ENCODE results near the gene DLX3. TPM values are rescaled to one million over a fixed set of nuclear protein-coding genes. Genes with fewer than 3 reads are reported as not detected.

The DLX3 gene
- total RNA-seq, 1 donor from 2014 or later, result not detected

DNA sequence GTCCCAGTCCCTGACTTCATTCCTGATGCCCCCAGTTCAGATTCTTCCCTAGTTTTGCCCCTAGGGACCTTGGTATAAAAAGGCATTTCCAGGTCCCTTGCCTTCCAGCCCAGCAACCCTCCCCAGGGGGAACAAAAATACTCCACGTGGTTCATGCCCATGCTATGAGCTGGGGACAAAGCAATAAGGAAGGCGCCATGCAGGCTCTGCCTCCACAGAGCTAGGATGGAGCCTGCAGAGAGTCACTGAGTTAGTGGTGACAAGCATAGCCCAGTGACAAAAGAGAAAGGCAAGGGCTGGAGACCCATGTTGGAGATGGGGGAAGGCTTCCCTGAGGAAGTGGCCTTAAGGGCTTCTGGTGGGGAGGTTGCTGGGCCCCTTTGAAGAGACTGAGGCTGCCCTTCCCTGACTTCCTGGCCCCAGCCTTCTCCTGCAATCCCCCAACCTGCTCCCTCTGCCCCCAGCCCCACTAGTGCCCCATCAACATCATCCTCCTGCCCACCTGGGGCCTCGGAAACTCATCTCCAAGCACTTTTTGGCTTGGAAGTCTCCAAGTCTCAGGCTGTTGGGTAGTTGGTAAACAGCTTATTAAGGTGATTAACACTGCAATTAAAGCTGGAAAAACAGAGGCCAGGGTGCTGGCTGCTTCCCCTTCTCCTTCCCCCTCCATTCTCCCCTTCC, 9.6 kb downstream of the DLX3 start:
- intact Hi-C loops (cut with micrococcal nuclease), result no loop called here
- Mint-ChIP-seq H3K27ac (no peak overlapping the region), H3K27me3 (peaks cover 63% of the 10 kb centered on the region), H3K36me3 (ENCODE audit: low read depth) (no peaks in the 10 kb centered on the region), H3K4me3 (no peak overlapping the region), H3K9me3 (no peaks in the 10 kb centered on the region), H3K4me1 (no peaks in the 10 kb centered on the region)
- POLR2A ChIA-PET, result interaction anchor here (0.6 kb wide), 1 partner anchor 485 kb away, joined by 3 read pairs; no protein-coding TSS in a partner anchor
- TF ChIP-seq, protein P1, sequence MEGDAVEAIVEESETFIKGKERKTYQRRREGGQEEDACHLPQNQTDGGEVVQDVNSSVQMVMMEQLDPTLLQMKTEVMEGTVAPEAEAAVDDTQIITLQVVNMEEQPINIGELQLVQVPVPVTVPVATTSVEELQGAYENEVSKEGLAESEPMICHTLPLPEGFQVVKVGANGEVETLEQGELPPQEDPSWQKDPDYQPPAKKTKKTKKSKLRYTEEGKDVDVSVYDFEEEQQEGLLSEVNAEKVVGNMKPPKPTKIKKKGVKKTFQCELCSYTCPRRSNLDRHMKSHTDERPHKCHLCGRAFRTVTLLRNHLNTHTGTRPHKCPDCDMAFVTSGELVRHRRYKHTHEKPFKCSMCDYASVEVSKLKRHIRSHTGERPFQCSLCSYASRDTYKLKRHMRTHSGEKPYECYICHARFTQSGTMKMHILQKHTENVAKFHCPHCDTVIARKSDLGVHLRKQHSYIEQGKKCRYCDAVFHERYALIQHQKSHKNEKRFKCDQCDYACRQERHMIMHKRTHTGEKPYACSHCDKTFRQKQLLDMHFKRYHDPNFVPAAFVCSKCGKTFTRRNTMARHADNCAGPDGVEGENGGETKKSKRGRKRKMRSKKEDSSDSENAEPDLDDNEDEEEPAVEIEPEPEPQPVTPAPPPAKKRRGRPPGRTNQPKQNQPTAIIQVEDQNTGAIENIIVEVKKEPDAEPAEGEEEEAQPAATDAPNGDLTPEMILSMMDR (IDR thresholded peaks at IDR 0.05), result no peak
- CTCF ChIA-PET, result interaction anchor here (1.8 kb wide), 1 partner anchor 11 kb away, joined by 6 read pairs; no protein-coding TSS in a partner anchor
- ATAC-seq (ENCODE audit: low read depth), result no peak
- no peak for DNase-seq

DNA sequence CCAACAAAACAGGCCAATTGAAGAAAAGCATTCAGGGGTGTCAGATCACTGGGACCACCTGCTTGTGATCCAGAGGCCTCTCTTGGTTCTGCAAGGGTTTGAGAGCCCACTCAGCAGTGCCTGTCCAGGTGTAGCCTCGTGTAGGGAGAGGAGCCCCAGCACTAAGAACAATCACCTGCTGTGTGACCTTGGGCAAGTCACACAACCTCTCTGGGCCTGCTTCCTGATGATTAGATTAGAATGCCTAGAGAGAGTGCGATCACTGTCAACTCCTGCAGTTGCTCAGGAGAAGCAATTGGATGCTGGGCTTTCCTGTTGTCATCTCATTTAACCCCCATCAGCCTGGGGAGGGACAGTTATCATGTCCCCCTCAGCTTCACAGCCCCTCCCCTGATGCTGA, 10.2 kb downstream of the DLX3 start:
- no peak overlapping the region for H3K27ac Mint-ChIP-seq
- intact Hi-C loops (cut with micrococcal nuclease), result no loop called here
- DNase-seq (no peak), ATAC-seq (ENCODE audit: low read depth) (no peak)
- no peak overlapping the region for H3K4me3 Mint-ChIP-seq
- no peaks in the 10 kb centered on the region for H3K4me1 Mint-ChIP-seq
- peaks cover 63% of the 10 kb centered on the region for H3K27me3 Mint-ChIP-seq
- POLR2A ChIA-PET, result no interaction called here
- no peaks in the 10 kb centered on the region for H3K36me3 Mint-ChIP-seq (ENCODE audit: low read depth)
- no peaks in the 10 kb centered on the region for H3K9me3 Mint-ChIP-seq
- TF ChIP-seq, protein P1 (IDR thresholded peaks at IDR 0.05), result no peak
- CTCF ChIA-PET, result interaction anchor here (1.0 to 1.8 kb wide), 2 partner anchors 12 kb away, joined by 4 to 6 read pairs; no protein-coding TSS in a partner anchor

DNA sequence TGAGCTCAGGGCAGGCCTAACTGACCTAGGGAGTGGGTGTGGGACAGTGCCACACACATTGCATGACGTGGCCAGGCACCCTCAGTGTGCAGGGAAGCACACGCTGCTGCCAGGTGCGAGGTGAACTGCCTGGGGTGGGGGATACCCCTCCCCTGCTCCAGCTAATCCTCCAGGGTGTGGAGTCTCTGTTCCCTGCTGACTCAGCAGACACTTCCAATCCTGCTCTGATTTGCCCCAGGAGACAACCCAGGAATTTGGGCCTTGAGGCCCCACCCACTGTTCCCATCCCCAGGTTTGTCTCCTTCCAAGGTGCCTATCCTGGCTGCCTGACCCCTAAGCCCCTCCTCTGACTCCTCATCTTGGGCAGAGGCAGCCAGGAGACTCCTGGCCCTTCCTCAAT, 10.7 kb downstream of the DLX3 start:
- no peak for ATAC-seq (ENCODE audit: low read depth)
- CTCF ChIA-PET, result interaction anchor here (0.8 to 1.0 kb wide), 2 partner anchors 12 to 13 kb away, joined by 4 read pairs; no protein-coding TSS in a partner anchor

DNA sequence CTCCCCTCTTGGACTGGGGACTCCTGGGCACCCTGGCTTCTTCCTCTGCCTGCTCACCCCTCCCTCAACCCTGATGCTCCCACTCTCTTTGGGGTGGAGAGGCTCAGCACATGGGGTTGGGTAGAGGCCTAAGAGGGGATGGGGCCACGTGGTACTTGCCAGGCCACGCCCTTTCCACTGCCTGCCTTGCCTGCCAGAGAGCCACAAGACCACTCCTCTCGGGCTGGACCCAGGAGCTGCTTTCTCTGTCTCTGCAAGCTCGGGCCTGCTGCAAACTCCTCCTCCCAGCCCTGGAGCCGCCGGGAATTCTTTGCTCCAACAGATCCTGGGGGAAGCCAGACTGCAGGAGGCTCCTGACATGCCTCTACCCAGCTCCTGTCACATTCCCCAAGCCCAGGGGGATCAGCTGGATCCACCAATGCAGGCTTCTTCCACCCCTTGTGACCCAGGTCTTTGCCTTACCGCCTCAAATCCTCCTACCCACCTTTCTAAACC, 14.3 kb downstream of the DLX3 start:
- Mint-ChIP-seq H3K27ac (no peak overlapping the region), H3K9me3 (no peaks in the 10 kb centered on the region), H3K27me3 (peaks cover 73% of the 10 kb centered on the region), H3K4me3 (no peak overlapping the region), H3K36me3 (ENCODE audit: low read depth) (no peaks in the 10 kb centered on the region), H3K4me1 (no peaks in the 10 kb centered on the region)
- ChIA-PET CTCF (no interaction called here), POLR2A (no interaction called here)
- DNase-seq, result no peak
- ATAC-seq (ENCODE audit: low read depth), result no peak
- intact Hi-C loops (cut with micrococcal nuclease), result no loop called here
- TF ChIP-seq, protein P1 (IDR thresholded peaks at IDR 0.05), result no peak

More for the DNA sequence above, 10.7 kb downstream of the DLX3 start:
- intact Hi-C loops (cut with micrococcal nuclease), result no loop called here
- H3K9me3 Mint-ChIP-seq, result no peaks in the 10 kb centered on the region
- no peaks in the 10 kb centered on the region for H3K4me1 Mint-ChIP-seq
- DNase-seq, result no peak
- POLR2A ChIA-PET, result no interaction called here
- no peak overlapping the region for H3K4me3 Mint-ChIP-seq
- H3K27me3 Mint-ChIP-seq, result peaks cover 63% of the 10 kb centered on the region
- no peaks in the 10 kb centered on the region for H3K36me3 Mint-ChIP-seq (ENCODE audit: low read depth)
- no peak overlapping the region for H3K27ac Mint-ChIP-seq
- TF ChIP-seq, protein P1 (IDR thresholded peaks at IDR 0.05), result no peak

DNA sequence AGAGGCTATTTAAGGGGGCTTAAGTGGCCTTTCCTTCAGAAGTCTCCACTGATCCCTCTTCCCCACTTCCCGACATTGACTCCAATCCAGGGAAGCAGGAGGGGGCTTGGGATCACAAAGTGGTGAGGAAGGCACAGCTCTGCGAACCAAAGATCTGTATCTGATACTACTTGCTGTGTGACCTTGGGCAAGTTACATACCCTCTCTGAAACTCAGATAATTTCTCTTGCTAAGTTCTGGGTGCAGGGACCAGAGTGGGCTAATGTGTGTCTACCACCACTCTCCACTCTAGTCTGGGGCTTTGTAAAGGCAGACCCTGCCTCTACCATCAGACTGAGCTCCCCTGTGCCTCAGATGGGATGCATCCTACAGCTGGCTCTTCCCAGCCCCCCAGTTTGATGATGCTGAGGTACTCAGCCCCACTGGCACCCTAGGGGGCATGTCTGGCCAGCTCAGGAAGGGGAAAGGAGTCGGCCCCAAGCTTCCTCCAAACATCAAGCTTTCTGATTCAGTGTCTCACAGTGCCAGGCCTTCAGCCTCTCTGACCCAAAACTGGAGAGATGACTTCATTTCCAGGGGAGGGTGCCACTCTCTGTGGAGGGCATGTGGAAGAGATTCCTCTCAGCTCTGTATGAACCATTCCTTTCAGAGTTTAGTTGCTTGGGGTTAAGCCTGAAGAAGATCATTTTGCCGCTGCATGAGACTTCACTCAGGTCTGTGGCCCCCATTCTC, 15.1 kb downstream of the DLX3 start:
- Mint-ChIP-seq H3K4me3 (no peak overlapping the region), H3K27ac (no peak overlapping the region), H3K36me3 (ENCODE audit: low read depth) (no peaks in the 10 kb centered on the region), H3K9me3 (no peaks in the 10 kb centered on the region), H3K4me1 (no peaks in the 10 kb centered on the region), H3K27me3 (peaks cover 73% of the 10 kb centered on the region)
- CTCF ChIA-PET, result interaction anchor here (0.6 to 1.3 kb wide), 2 partner anchors 17 to 380 kb away, joined by 3 to 4 read pairs; no protein-coding TSS in a partner anchor
- no peak for DNase-seq
- intact Hi-C loops (cut with micrococcal nuclease), result no loop called here
- no peak for ATAC-seq (ENCODE audit: low read depth)
- POLR2A ChIA-PET, result no interaction called here
- TF ChIP-seq, protein P1 (IDR thresholded peaks at IDR 0.05), result no peak
